Activated T-helper 17 cell treated with anti-CD3 and anti-CD28 coated beads, Interleukin-2, amount 50 U/mL, for 72 hours (primary cell): ENCODE results near the gene C18orf54. TPM values are rescaled to one million over a fixed set of nuclear protein-coding genes. Genes with fewer than 3 reads are reported as not detected.
"Not testable (repeated sequence)": the region's sequence is repeated elsewhere in the genome, so short reads cannot be mapped to it uniquely, and the experiment has no call there.

Experiments
- ATAC-seq: fragments of 150-1000 bp; cut with Tn5 transposase; replicated peaks from 2 replicates; pipeline ENCODE4 v1.10.0; 2021; ENCODE audit warnings: mild to moderate bottlenecking, moderate library complexity
- H3K27ac Mint-ChIP-seq: one replicate; pipeline ENCODE4 v1.8.0; 2022; ENCODE audit warnings: mixed read lengths
- H3K27me3 Mint-ChIP-seq: one replicate; pipeline ENCODE4 v1.8.0; 2022; ENCODE audit warnings: mixed read lengths
- H3K36me3 Mint-ChIP-seq: one replicate; pipeline ENCODE4 v1.8.0; 2022; ENCODE audit warnings: low read depth, mild to moderate bottlenecking, mixed read lengths
- H3K4me1 Mint-ChIP-seq: one replicate; pipeline ENCODE4 v1.8.0; 2022; ENCODE audit warnings: mixed read lengths
- H3K4me3 Mint-ChIP-seq: one replicate; pipeline ENCODE4 v1.8.0; 2022; ENCODE audit warnings: mild to moderate bottlenecking, mixed read lengths
- H3K9me3 Mint-ChIP-seq: one replicate; pipeline ENCODE4 v1.8.0; 2022; ENCODE audit warnings: mixed read lengths
- total RNA-seq, 2 donors: library from RNA; stranded (reverse); gene quantifications; one replicate each; pipeline ENCODE4 v1.2.3, GENCODE V29; 2022

The C18orf54 gene
- total RNA-seq, 2 donors from 2014 or later: 11.5 to 14.0 TPM

GRCh38 chr18:54359233-54359632 is 1.5 kb downstream of the C18orf54 start:
- no peaks in the 10 kb centered on the region for H3K9me3 Mint-ChIP-seq
- no peak overlapping the region for H3K27ac Mint-ChIP-seq
- H3K4me3 Mint-ChIP-seq: peak overlapping the region; percentile 99
- ATAC-seq: no peak
- peaks cover 28% of the 10 kb centered on the region for H3K36me3 Mint-ChIP-seq
- H3K27me3 Mint-ChIP-seq: peaks cover 4% of the 10 kb centered on the region
- peaks cover 6% of the 10 kb centered on the region for H3K4me1 Mint-ChIP-seq

- H3K9me3 Mint-ChIP-seq: no peaks in the 10 kb centered on the region
- no peak overlapping the region for H3K27ac Mint-ChIP-seq
Measured at GRCh38 chr18:54360406-54360805, 2.7 kb downstream of the C18orf54 start.

GRCh38 chr18:54378057-54378456 is 20.4 kb downstream of the C18orf54 start:
- H3K9me3 Mint-ChIP-seq: no peaks in the 10 kb centered on the region
- ATAC-seq: peak; percentile 18
- H3K27ac Mint-ChIP-seq: no peak overlapping the region
- H3K36me3 Mint-ChIP-seq: peaks cover 7% of the 10 kb centered on the region
- no peaks in the 10 kb centered on the region for H3K27me3 Mint-ChIP-seq
- H3K4me1 Mint-ChIP-seq: no peaks in the 10 kb centered on the region
- H3K4me3 Mint-ChIP-seq: no peak overlapping the region

More at GRCh38 chr18:54360406-54360805, 2.7 kb downstream of the C18orf54 start:
- Mint-ChIP-seq H3K4me1 (peaks cover 6% of the 10 kb centered on the region), H3K27me3 (no peaks in the 10 kb centered on the region), H3K36me3 (peaks cover 28% of the 10 kb centered on the region), H3K4me3 (no peak overlapping the region)
- no peak for ATAC-seq

- Mint-ChIP-seq H3K36me3 (no peaks in the 10 kb centered on the region), H3K9me3 (no peaks in the 10 kb centered on the region)
- ATAC-seq: no peak
Measured at GRCh38 chr18:54381640-54382039, 23.9 kb downstream of the C18orf54 start.

GRCh38 chr18:54382076-54382475 is 24.4 kb downstream of the C18orf54 start:
- H3K4me1 Mint-ChIP-seq: no peaks in the 10 kb centered on the region
- no peaks in the 10 kb centered on the region for H3K36me3 Mint-ChIP-seq
- H3K4me3 Mint-ChIP-seq: no peak overlapping the region
- no peak overlapping the region for H3K27ac Mint-ChIP-seq
- no peaks in the 10 kb centered on the region for H3K27me3 Mint-ChIP-seq
- H3K9me3 Mint-ChIP-seq: no peaks in the 10 kb centered on the region
- ATAC-seq: no peak

More at GRCh38 chr18:54381640-54382039, 23.9 kb downstream of the C18orf54 start:
- Mint-ChIP-seq H3K27me3 (no peaks in the 10 kb centered on the region), H3K27ac (no peak overlapping the region), H3K4me1 (no peaks in the 10 kb centered on the region), H3K4me3 (no peak overlapping the region)

GRCh38 chr18:54382733-54383252 is 25.1 kb downstream of the C18orf54 start:
- Mint-ChIP-seq H3K27me3 (no peaks in the 10 kb centered on the region), H3K36me3 (no peaks in the 10 kb centered on the region), H3K9me3 (no peaks in the 10 kb centered on the region), H3K4me1 (no peaks in the 10 kb centered on the region), H3K4me3 (no peak overlapping the region), H3K27ac (no peak overlapping the region)
- no peak for ATAC-seq

GRCh38 chr18:54386043-54386442 is 28.3 kb downstream of the C18orf54 start:
- Mint-ChIP-seq H3K36me3 (no peaks in the 10 kb centered on the region), H3K27me3 (no peaks in the 10 kb centered on the region), H3K4me3 (no peak overlapping the region), H3K4me1 (peaks cover 6% of the 10 kb centered on the region), H3K27ac (no peak overlapping the region), H3K9me3 (no peaks in the 10 kb centered on the region)
- ATAC-seq: no peak

- not testable (repeated sequence) for H3K27ac Mint-ChIP-seq, H3K27me3 Mint-ChIP-seq, H3K4me3 Mint-ChIP-seq, H3K4me1 Mint-ChIP-seq, H3K9me3 Mint-ChIP-seq, ATAC-seq, H3K36me3 Mint-ChIP-seq
Measured at GRCh38 chr18:54386800-54387495, 29.2 kb downstream of the C18orf54 start.

GRCh38 chr18:54387631-54388030 is 29.9 kb downstream of the C18orf54 start:
- H3K9me3 Mint-ChIP-seq: no peaks in the 10 kb centered on the region

GRCh38 chr18:54388203-54389142 is 30.8 kb downstream of the C18orf54 start:
- Mint-ChIP-seq H3K27me3 (no peaks in the 10 kb centered on the region), H3K27ac (no peak overlapping the region), H3K36me3 (no peaks in the 10 kb centered on the region), H3K4me1 (peaks cover 6% of the 10 kb centered on the region), H3K4me3 (no peak overlapping the region), H3K9me3 (no peaks in the 10 kb centered on the region)
- peak; percentile 89 for ATAC-seq

More at GRCh38 chr18:54387631-54388030, 29.9 kb downstream of the C18orf54 start:
- Mint-ChIP-seq H3K4me1 (peaks cover 6% of the 10 kb centered on the region), H3K27me3 (no peaks in the 10 kb centered on the region), H3K27ac (no peak overlapping the region), H3K36me3 (no peaks in the 10 kb centered on the region), H3K4me3 (no peak overlapping the region)
- ATAC-seq: no peak

- no peak overlapping the region for H3K4me3 Mint-ChIP-seq
- no peaks in the 10 kb centered on the region for H3K36me3 Mint-ChIP-seq
- no peaks in the 10 kb centered on the region for H3K9me3 Mint-ChIP-seq
- ATAC-seq: no peak
- no peaks in the 10 kb centered on the region for H3K27me3 Mint-ChIP-seq
- H3K27ac Mint-ChIP-seq: no peak overlapping the region
- peaks cover 6% of the 10 kb centered on the region for H3K4me1 Mint-ChIP-seq
Measured at GRCh38 chr18:54389143-54389505, 31.4 kb downstream of the C18orf54 start.

- no peak for ATAC-seq
- H3K27ac Mint-ChIP-seq: no peak overlapping the region
- H3K4me3 Mint-ChIP-seq: no peak overlapping the region
- no peaks in the 10 kb centered on the region for H3K27me3 Mint-ChIP-seq
- no peaks in the 10 kb centered on the region for H3K36me3 Mint-ChIP-seq
- H3K9me3 Mint-ChIP-seq: no peaks in the 10 kb centered on the region
- peaks cover 6% of the 10 kb centered on the region for H3K4me1 Mint-ChIP-seq
Measured at GRCh38 chr18:54390838-54391237, 33.1 kb downstream of the C18orf54 start.

GRCh38 chr18:54392543-54393023 is 34.9 kb downstream of the C18orf54 start:
- no peak overlapping the region for H3K4me3 Mint-ChIP-seq
- H3K27me3 Mint-ChIP-seq: no peaks in the 10 kb centered on the region
- H3K36me3 Mint-ChIP-seq: no peaks in the 10 kb centered on the region
- H3K9me3 Mint-ChIP-seq: no peaks in the 10 kb centered on the region
- H3K27ac Mint-ChIP-seq: no peak overlapping the region
- peak; percentile 65 for ATAC-seq
- peaks cover 6% of the 10 kb centered on the region for H3K4me1 Mint-ChIP-seq

- no peak for ATAC-seq
- peaks cover 3% of the 10 kb centered on the region for H3K4me1 Mint-ChIP-seq
Measured at GRCh38 chr18:54393648-54394294, 36.1 kb downstream of the C18orf54 start.

More at GRCh38 chr18:54393648-54394294, 36.1 kb downstream of the C18orf54 start:
- Mint-ChIP-seq H3K27me3 (no peaks in the 10 kb centered on the region), H3K9me3 (no peaks in the 10 kb centered on the region), H3K36me3 (no peaks in the 10 kb centered on the region), H3K27ac (no peak overlapping the region), H3K4me3 (no peak overlapping the region)
